Adipocyte (in vitro differentiated cells): ENCODE data around the gene SMAD5.

Experiments used
- DNase-seq: peaks from one replicate; pipeline ENCODE4 v3.0.0-alpha.2; 2015; ENCODE audit warnings: low read depth
- H3K27me3 ChIP-seq: replicated peaks from 2 replicates; pipeline ENCODE4 v1.7.0; 2013; ENCODE audit warnings: mild to moderate bottlenecking, low read length, moderate library complexity; ENCODE audit not compliant: control insufficient read depth, insufficient read depth
- H3K36me3 ChIP-seq: 2 replicates; pipeline ENCODE4 v1.7.0; 2013; ENCODE audit warnings: low read length, mild to moderate bottlenecking, moderate library complexity; ENCODE audit not compliant: control insufficient read depth, insufficient read depth, severe bottlenecking
- H3K4me1 ChIP-seq: 2 replicates; pipeline ENCODE4 v1.7.0; 2013; ENCODE audit warnings: mild to moderate bottlenecking, low read length, moderate library complexity; ENCODE audit not compliant: control insufficient read depth, insufficient read depth
- H3K4me3 ChIP-seq: 2 replicates; pipeline ENCODE4 v1.7.0; 2013; ENCODE audit warnings: mild to moderate bottlenecking, low read length, moderate library complexity
- H3K9ac ChIP-seq: 2 replicates; pipeline ENCODE4 v1.7.0; 2013; ENCODE audit warnings: mild to moderate bottlenecking, low read length, moderate library complexity
- H3K9me3 ChIP-seq: 2 replicates; pipeline ENCODE4 v1.7.0; 2013; ENCODE audit warnings: mild to moderate bottlenecking, low read length, moderate library complexity; ENCODE audit not compliant: control insufficient read depth

The SMAD5 gene

DNA sequence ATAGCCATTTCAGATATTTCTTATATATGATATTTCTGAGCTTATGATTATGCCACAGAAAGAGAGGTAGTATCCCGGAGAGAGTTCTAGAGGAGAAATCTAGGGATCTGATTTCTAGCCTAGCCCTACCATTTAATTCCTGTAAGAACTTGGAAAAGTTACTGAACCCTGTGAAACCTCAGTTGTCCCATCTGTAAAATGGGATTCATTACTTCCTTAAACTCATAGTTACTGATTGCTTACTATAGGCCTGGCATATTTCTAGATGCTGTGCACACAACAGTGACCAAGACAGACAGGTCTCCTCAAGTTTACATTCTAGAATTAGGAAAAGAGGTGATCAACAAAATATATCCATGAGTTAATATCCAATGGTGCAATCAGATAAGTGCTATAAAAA, 30.8 kb upstream of the SMAD5 start:
- no peaks in the 10 kb centered on the region for H3K9me3 ChIP-seq
- H3K4me3 ChIP-seq, result no peak overlapping the region
- H3K36me3 ChIP-seq, result no peaks in the 10 kb centered on the region
- H3K9ac ChIP-seq, result no peak overlapping the region
- peaks cover 5% of the 10 kb centered on the region for H3K4me1 ChIP-seq
- DNase-seq, result no peak
- H3K27me3 ChIP-seq, result peaks cover 13% of the 10 kb centered on the region

DNA sequence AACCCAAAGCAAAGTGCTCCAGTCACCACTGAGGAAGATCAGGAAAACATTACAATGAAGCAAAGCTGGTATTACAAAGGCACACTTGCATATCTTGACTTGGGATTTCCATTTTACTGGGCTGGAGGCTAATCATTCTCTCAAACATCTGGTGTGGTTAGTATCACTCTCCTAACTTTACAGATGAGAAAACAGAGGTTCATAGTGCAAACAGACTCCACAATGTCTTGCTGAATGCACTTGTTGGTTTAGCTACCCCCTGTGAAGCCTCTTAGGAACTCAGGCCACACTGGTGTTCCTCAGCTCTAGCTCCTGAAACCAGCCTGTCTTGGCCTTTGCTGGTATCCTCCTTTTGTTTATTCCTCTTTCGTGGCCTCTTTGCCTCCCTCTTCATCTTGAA, 29.5 kb upstream of the SMAD5 start:
- H3K27me3 ChIP-seq, result peaks cover 8% of the 10 kb centered on the region
- peaks cover 5% of the 10 kb centered on the region for H3K4me1 ChIP-seq
- no peaks in the 10 kb centered on the region for H3K9me3 ChIP-seq
- no peak overlapping the region for H3K9ac ChIP-seq
- no peak overlapping the region for H3K4me3 ChIP-seq
- no peaks in the 10 kb centered on the region for H3K36me3 ChIP-seq
- DNase-seq, result no peak

DNA sequence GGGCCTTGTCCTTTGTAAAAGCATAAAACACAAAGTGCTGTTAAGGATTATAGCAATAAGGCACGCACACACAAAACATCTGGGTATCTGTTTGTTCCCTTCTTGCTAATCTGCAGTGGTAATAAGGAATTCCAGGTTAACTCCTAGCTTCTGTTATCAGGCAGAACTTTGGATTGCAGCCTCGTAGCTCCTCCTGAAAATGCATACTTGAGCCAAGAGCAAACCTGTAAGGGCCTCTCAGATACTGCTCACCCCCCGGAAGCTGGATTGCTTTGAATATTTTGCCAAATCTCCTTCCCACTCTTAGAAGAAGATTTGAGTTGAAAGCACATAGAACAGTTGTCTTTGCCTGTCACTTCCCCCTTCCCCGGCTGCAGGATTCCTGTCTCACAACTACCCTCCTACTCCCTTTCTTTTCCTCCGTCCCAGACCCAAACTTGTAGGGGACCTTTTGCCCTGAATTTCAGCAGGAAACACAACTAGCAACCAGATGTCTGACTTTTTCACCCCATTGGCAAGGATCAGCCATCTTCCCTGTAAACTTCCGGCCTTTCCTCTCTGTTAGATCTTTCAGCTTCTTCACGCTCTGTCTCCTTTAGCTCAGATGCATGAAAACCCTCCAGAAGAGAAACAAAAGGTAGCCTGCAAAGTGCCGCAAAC, 28.2 kb upstream of the SMAD5 start:
- H3K9me3 ChIP-seq, result no peaks in the 10 kb centered on the region
- no peak overlapping the region for H3K4me3 ChIP-seq
- DNase-seq, result no peak
- peaks cover 5% of the 10 kb centered on the region for H3K4me1 ChIP-seq
- no peak overlapping the region for H3K9ac ChIP-seq
- H3K27me3 ChIP-seq, result peaks cover 3% of the 10 kb centered on the region
- H3K36me3 ChIP-seq, result no peaks in the 10 kb centered on the region

DNA sequence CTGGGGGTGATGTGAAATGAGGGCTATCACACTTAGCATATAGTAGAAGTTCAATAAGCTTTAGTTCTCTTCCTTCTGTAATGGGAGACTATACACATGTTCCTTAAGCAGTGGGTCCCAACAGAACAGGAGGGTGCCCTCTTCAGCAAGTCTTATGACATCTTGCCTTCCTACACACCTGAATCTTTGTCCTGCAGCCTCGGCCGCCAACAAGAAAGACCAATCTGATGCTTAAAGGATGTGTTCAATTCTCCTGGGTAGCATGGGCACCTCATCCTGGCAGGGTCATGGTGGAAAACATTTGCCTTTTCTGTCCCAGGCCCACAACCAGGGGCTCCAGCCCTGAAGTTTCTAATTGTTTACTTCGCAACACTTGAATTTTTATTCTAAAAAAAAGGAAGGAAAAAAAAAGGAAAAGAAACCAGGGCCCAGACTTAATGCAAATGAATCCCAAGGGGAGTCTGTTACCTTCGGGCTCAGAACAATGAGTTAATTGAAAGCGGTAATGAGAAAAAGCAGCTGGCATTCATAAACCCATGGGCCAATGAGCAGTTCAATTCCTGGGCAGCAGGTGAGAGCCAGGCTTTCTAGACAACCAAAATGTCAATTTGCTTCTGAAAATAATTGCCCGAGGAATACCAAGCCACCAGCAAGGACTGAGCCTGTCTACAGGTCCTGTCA, 26.2 kb upstream of the SMAD5 start:
- H3K36me3 ChIP-seq, result no peaks in the 10 kb centered on the region
- H3K4me1 ChIP-seq, result peaks cover 5% of the 10 kb centered on the region
- H3K9ac ChIP-seq, result no peak overlapping the region
- H3K4me3 ChIP-seq, result no peak overlapping the region
- no peak for DNase-seq
- no peaks in the 10 kb centered on the region for H3K9me3 ChIP-seq
- H3K27me3 ChIP-seq, result no peaks in the 10 kb centered on the region

DNA sequence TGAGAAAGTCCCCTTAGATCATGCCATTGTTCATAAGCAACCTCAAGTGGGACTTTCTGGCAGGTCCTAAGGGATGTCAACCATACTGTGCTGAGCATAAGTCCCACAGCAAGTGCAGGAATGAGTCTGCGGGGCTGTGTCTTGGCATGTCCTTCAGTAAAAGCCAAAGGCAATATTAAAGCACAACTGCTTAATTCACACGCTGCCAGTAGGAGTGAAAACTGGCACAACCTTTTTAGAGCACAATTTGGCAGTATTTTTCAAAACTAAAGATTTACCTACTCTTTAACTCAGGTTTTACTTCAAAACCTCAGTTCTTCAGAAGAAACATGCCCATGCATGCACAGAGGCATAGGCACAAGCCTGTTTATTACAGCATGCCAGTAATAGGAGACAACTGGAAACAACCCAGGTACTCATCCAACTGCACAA, 24.4 kb upstream of the SMAD5 start:
- Histone ChIP-seq H3K9me3 (no peaks in the 10 kb centered on the region), H3K27me3 (no peaks in the 10 kb centered on the region), H3K4me1 (peaks cover 5% of the 10 kb centered on the region), H3K9ac (no peak overlapping the region), H3K4me3 (no peak overlapping the region), H3K36me3 (no peaks in the 10 kb centered on the region)
- DNase-seq, result no peak

DNA sequence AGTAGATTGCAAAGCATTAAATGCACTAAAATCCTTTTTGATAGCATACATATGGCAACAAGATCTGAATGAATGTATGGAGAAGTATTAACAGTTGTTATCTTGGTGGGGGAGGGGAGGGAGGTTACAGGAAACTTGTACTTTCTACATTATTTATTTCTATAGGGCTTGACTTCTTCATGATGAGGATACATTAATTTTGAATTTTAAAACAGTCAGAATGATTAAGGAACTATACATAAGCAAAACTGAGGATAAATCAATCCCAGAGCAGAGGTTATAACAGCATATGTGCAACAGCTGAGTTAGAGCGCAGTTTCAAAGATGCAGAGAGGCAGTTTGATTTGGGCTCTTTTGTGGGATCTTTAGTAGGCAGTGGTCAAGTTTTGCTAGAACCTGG, 23.9 kb upstream of the SMAD5 start:
- no peak for DNase-seq
- Histone ChIP-seq H3K9ac (no peak overlapping the region), H3K4me1 (peaks cover 5% of the 10 kb centered on the region), H3K9me3 (no peaks in the 10 kb centered on the region), H3K27me3 (peaks cover under 1% of the 10 kb centered on the region), H3K4me3 (no peak overlapping the region), H3K36me3 (no peaks in the 10 kb centered on the region)

DNA sequence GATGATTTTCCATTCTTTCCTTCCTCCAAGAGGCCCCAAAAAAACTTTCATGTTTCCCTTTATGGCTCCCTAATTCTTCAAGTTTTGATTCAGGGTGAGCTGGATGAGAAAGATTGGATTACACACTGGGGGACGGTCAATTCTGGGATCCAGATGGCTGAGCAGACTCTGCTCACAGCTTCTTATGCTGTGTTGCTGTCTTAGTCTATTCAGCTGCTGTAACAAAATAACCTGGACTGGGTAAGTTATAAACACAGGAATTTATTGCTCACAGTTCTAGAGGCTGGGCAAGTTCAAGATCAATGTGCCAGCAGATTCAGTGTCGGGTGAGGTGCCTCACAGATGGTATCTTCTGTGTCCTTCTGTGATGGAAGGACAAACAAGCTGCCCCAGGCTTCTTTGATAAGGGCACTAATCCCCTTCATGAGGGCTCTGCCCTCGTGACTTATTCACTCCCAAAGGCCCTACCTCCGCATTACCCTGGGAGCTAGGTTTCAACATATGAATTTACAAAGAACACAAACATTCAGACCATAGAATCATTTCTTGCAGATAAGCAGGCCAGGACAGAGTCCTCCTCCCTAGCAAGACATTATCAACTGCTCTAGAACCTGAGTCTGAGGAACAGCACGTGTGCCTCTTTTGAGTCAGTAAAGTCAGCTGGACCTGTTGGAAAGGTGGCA, 23.1 kb upstream of the SMAD5 start:
- no peak for DNase-seq
- no peak overlapping the region for H3K4me3 ChIP-seq
- H3K4me1 ChIP-seq, result peaks cover 3% of the 10 kb centered on the region
- no peak overlapping the region for H3K9ac ChIP-seq
- H3K27me3 ChIP-seq, result peaks cover 9% of the 10 kb centered on the region
- H3K9me3 ChIP-seq, result no peaks in the 10 kb centered on the region
- H3K36me3 ChIP-seq, result no peaks in the 10 kb centered on the region

DNA sequence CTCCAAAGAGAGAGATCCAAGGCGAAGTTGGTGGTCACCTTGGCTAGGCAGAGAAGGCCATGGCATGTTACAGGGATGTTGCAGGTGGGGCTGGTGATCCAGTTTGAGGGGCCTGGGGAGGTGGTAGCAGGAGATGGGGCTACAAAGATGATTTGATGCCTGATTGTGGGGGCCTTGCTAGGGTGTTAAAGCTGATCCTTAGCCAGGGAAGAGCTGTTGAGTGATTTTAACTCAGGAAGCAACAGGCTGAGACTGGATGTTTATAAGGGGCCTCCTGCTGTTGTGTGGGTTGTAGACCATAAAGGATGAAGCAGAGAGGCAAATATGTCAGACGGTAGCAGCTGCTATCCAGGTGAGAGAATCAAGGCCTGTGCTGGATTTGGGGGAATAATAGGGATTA, 19.0 kb upstream of the SMAD5 start:
- no peak for DNase-seq
- Histone ChIP-seq H3K9me3 (no peaks in the 10 kb centered on the region), H3K36me3 (no peaks in the 10 kb centered on the region), H3K9ac (no peak overlapping the region), H3K4me3 (no peak overlapping the region), H3K4me1 (no peaks in the 10 kb centered on the region), H3K27me3 (peaks cover 28% of the 10 kb centered on the region)

DNA sequence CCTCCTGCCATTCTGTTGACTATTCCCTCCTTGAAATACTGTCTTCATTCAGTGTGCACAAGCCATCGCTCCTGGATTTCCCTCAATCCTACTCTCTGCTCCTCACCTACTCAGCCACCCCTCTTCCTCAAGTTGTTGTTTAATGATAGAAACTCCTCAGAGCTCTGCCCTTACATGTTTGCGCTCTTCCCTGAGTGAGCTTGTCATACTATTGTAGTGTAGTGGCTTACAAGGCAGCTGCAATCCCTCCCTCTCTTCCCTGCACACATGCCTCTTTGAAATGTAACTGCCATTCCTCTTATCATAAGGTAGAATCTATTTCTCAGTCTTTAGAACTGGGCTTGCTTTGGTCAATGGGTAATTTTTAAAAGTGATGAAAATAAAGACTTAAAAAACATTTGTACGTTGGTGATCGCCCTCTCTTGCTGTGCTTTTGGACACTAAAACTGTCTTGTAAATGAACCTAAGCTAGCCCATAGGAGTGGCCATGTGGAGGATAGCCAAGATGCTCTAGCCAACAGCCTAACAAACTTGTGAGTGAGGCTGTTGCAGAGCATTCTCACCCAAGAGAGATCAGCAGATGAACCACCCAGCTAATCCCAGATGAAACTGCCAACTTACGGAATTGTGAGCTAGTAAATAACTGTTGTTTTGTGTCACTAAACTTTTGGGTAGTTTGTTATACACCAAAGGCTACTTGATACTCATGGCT, 18.1 kb upstream of the SMAD5 start:
- DNase-seq, result no peak
- Histone ChIP-seq H3K4me1 (no peaks in the 10 kb centered on the region), H3K9ac (no peak overlapping the region), H3K36me3 (no peaks in the 10 kb centered on the region), H3K27me3 (peaks cover 28% of the 10 kb centered on the region), H3K9me3 (no peaks in the 10 kb centered on the region), H3K4me3 (no peak overlapping the region)

DNA sequence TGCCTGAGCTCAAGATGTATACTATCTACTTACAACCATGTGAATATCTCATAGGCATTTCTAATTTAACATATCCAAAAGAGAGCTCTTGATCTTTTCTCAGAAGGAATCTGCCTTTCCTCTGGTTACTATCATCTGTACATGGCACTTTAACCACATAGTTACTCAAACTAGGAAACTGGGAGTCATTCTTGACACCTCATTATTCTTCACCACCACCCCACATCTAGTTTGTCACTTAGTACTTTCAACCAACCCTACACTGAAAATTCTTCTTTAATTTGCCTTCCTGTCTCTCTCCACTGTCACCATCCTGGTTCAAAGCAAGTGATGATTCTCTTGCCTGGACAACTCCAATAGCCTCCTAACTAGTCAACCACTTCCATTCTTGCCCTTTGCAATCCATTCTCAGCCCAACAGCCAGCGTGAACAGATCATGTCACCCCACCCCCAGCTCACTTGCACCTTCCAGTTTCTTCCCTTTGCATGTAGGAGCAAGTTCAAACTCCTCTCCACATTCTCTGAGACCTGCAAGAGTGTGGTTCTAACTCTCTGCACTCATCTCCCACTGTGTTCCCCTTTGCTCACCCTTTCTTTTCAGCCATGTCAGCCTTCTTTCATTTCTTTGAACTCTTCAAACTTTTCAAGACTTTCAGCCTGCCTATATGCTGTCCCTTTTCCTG, 17.3 kb upstream of the SMAD5 start:
- Histone ChIP-seq H3K9ac (no peak overlapping the region), H3K27me3 (peaks cover 28% of the 10 kb centered on the region)

DNA sequence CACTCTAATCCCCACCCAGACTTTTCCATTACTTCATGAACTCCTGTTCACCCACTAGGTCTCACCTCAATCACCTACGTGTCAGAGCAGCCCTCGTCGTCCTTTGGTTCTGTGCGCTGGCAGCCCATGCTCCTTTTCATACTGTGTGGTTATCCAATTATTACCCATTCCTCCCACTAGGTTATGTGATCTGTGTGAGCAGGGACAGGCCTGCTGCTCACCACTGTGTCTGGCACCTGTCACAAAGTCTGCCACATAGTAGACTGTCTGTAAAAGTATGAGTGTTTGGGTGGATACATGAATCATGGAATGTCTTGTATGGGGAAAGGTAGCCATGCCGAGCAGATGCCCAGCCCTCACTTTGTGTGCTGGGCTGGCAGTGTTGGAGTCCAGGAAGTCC, 12.1 kb upstream of the SMAD5 start:
- no peak overlapping the region for H3K4me3 ChIP-seq

More for the DNA sequence above, 17.3 kb upstream of the SMAD5 start:
- Histone ChIP-seq H3K36me3 (no peaks in the 10 kb centered on the region), H3K4me3 (no peak overlapping the region), H3K9me3 (no peaks in the 10 kb centered on the region), H3K4me1 (no peaks in the 10 kb centered on the region)
- DNase-seq, result no peak

More for the DNA sequence above, 12.1 kb upstream of the SMAD5 start:
- Histone ChIP-seq H3K27me3 (peaks cover 15% of the 10 kb centered on the region), H3K4me1 (no peaks in the 10 kb centered on the region), H3K9ac (no peak overlapping the region), H3K9me3 (no peaks in the 10 kb centered on the region), H3K36me3 (no peaks in the 10 kb centered on the region)
- no peak for DNase-seq
